GM21390 (cell line): Measurements from ENCODE around the gene TUBA4A.
A peak's percentile ranks its signal among the peaks of the same experiment; 100 is the strongest.
"Not testable (repeated sequence)": the region's sequence is repeated elsewhere in the genome, so short reads cannot be mapped to it uniquely, and the experiment has no call there.

Experiments
- ATAC-seq: cut with Tn5 transposase; IDR thresholded peaks from one replicate; pipeline ENCODE4 v1.9.1; 2021; ENCODE audit not compliant: unreplicated experiment

The TUBA4A gene

GRCh38 chr2:219214141-219214540 is 39.6 kb downstream of the TUBA4A start:
- no peak for ATAC-seq

GRCh38 chr2:219213486-219214071 is 40.1 kb downstream of the TUBA4A start:
- no peak for ATAC-seq

GRCh38 chr2:219213026-219213415 is 40.7 kb downstream of the TUBA4A start:
- ATAC-seq = no peak

- no peak for ATAC-seq
These were observed 42.8 kb downstream of the TUBA4A start for GRCh38 chr2:219210886-219211362.

- no peak for ATAC-seq
These were observed 43.4 kb downstream of the TUBA4A start for GRCh38 chr2:219210196-219210885.

GRCh38 chr2:219209236-219210195 is 44.2 kb downstream of the TUBA4A start:
- ATAC-seq = no peak

GRCh38 chr2:219207884-219208740 is 45.6 kb downstream of the TUBA4A start:
- no peak for ATAC-seq

- ATAC-seq = no peak
These were observed 46.4 kb downstream of the TUBA4A start for GRCh38 chr2:219207134-219207883.

GRCh38 chr2:219206328-219207133 is 47.2 kb downstream of the TUBA4A start, which contains the start of gene ZFAND2B:
Gene ZFAND2B (plus strand): TSS chr2:219206782. CDS start chr2:219206988, 206 bp downstream.
- ATAC-seq = peak; percentile 97

- ATAC-seq = no peak
These were observed 47.8 kb downstream of the TUBA4A start for GRCh38 chr2:219205981-219206327.

GRCh38 chr2:219205165-219205538 is 48.6 kb downstream of the TUBA4A start:
- ATAC-seq = no peak

- no peak for ATAC-seq
These were observed 49.1 kb downstream of the TUBA4A start for GRCh38 chr2:219204425-219205164.

GRCh38 chr2:219201331-219201730 is 52.4 kb downstream of the TUBA4A start:
- ATAC-seq = not testable (repeated sequence)

GRCh38 chr2:219200502-219201326 is 53.0 kb downstream of the TUBA4A start:
- not testable (repeated sequence) for ATAC-seq
